GM19099 (cell line): ENCODE data around the gene ITGAX.

Experiments
- POLR2A ChIP-seq: IDR thresholded peaks from 3 replicates; pipeline ENCODE4 v1.6.1; 2011; ENCODE audit warnings: low read depth; ENCODE audit not compliant: insufficient read length; ENCODE audit errors: extremely low read depth

ITGAX gene

DNA sequence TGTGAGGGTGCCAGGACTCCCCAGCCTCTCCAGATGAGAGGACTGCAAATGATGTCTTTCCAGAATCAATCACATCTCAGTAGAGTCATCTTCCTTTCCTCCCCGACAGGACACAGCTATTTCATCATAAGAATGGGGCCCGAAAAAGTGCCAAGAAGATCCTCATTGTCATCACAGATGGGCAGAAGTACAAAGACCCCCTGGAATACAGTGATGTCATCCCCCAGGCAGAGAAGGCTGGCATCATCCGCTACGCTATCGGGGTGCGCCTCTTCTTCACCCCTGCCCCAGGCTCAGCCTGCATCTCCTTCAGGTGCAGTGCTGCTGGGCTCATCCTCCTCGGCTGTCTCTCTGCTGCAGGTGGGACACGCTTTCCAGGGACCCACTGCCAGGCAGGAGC is 52.4 kb downstream of the ITGAX start:
- no peak for TF ChIP-seq POLR2A

DNA sequence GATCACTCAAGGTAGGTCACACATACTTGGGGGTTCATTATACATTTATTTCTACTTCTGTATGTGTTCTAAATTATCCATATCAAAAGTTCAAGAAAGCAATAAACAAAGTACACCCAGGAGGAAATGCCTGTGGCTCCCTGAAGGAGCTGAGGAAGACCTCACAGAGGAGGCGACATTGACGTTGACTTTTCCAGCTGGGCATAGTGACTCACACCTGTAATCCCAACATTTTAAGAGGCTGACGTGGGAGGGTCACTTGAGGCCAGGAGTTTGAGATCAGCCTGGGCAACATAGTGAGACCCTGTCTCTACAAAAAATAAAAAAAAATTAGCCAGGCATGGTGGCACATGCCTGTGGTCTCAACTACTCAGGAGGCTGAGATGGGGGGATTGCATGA is 54.5 kb downstream of the ITGAX start:
- no peak for TF ChIP-seq POLR2A

DNA sequence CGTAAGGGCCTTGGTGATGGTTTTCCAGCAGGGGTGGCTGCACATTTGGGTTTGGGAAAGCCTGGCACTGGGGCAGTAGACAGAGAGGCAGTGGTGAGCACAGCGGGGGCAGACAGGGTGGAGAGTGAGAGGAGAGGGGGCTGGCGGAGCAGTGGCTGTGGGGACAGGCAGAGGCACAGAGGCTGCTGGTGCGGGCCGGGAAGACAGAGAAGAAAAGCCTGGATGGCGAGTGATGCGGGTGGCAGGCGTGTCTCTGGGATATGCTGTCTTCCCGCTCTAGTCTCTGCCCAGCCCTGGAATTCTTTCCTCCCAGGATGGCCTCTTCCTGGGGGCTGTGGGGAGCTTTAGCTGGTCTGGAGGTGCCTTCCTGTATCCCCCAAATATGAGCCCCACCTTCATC is 55.1 kb downstream of the ITGAX start:
- TF ChIP-seq POLR2A, result no peak

DNA sequence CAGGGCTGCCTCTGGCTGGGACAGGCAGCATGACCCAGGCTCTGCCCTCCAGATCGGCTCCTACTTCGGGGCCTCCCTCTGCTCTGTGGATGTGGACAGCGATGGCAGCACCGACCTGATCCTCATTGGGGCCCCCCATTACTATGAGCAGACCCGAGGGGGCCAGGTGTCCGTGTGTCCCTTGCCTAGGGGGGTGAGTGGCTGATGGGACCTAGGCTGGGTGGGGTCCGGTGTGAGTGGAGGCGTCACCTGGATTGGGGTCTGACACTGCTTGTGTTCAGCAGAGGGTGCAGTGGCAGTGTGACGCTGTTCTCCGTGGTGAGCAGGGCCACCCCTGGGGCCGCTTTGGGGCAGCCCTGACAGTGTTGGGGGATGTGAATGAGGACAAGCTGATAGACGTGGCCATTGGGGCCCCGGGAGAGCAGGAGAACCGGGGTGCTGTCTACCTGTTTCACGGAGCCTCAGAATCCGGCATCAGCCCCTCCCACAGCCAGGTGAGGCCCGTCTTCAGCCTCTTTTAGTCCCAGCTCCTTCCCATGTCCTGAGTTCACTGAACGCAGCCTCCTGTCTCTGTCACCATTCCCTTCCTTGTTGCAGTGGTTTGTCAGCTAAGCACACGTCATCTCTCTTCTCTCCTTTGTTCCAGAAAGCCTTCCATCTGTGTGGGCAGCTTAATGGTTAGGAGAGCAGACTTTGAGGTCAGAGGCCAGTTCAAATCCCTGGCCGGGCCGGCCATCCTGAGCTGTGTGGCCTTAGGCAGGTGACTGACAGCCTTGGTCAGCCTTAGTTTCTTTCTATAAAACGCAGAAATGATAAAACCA is 56.3 kb downstream of the ITGAX start:
- no peak for TF ChIP-seq POLR2A

DNA sequence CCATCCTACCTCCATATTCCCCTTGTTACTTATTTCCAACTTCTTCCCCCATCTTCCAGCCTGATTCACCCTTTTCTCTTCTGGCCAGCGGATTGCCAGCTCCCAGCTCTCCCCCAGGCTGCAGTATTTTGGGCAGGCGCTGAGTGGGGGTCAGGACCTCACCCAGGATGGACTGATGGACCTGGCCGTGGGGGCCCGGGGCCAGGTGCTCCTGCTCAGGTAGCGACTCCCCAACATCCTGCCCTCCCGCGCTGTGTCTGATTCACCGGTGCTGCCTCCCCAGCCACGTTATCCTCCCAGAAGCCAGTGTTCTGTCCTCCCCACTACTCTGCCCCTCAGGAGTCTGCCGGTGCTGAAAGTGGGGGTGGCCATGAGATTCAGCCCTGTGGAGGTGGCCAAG is 57.8 kb downstream of the ITGAX start:
- no peak for TF ChIP-seq POLR2A

DNA sequence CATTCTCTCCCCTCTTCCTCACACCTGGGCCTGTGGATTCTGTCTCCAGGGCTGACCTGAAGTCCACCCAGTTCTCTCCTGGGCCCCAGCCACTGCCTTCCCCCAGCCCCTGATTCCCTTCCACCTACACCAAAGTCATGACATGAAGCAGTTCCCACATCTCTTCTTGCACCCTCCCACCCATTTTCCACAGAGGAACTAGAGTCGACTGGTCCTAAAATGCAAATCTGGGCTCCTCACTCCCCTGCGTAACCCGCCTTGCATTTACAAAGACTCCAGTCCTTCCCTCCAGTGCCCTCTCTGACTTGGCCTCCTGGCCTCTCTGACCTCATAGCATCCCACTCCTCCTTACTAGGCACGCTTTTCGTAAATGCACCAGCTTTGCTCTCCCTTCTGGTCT is 58.4 kb downstream of the ITGAX start:
- TF ChIP-seq POLR2A, result no peak

DNA sequence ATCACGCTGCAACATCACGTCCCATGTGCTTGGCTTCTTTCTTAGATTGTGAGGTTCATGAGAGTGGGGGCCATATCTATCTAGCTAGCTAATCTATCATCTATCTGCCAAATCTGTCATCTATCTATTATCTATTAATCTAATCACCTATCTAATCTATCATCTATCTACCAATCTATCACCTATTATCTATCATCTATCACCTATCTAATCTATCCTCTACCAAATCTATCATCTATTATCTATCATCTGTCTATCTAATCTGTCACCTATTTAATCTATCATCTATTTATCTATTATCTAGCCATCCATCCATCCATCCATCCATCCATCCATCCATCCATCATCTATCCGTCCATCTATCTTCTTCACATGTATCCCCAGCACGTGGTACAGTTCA is 59.0 kb downstream of the ITGAX start:
- no peak for TF ChIP-seq POLR2A

DNA sequence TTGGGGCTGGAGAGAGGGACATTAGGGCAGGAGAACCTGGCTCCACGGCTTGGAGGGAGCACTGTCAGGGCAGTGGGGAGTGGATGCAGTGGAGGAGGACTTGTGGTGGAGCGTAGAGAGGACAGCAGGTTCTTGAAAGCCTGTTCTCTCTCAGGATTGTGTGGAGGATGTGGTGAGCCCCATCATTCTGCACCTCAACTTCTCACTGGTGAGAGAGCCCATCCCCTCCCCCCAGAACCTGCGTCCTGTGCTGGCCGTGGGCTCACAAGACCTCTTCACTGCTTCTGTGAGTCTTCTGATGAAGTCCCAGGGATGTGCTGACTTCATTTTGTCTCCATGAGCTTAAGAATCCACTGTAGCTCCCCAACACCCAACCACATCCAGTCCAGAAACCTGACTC is 59.7 kb downstream of the ITGAX start:
- TF ChIP-seq POLR2A, result no peak

DNA sequence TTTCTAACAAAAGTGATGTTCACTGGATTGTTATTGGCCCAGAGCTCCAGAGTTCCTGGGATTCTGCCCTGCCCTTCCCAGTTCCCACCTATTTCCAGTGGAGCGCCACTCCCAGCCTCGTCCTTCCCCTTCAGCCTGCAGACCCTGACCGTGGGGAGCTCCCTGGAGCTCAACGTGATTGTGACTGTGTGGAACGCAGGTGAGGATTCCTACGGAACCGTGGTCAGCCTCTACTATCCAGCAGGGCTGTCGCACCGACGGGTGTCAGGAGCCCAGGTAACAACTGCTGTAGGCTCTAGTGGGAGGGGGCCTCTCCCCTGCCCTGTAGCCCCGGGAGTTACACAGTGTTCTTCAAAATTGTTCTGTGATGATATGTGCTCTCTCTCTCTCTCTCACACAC is 61.4 kb downstream of the ITGAX start:
- TF ChIP-seq POLR2A, result no peak

DNA sequence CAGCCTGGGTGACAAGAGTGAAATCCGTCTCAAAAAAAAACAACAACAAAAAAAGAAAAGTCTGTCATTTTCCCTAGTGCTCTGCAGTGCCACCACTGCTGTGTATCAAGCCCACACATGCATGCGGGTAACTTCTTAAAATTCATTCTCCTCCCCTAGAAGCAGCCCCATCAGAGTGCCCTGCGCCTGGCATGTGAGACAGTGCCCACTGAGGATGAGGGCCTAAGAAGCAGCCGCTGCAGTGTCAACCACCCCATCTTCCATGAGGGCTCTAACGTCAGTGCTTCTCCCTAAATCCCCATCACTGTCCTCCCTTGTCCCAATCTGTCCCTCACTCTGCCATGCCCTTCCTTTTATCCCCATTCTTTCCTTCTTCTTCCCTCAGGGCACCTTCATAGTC is 62.9 kb downstream of the ITGAX start:
- no peak for TF ChIP-seq POLR2A

DNA sequence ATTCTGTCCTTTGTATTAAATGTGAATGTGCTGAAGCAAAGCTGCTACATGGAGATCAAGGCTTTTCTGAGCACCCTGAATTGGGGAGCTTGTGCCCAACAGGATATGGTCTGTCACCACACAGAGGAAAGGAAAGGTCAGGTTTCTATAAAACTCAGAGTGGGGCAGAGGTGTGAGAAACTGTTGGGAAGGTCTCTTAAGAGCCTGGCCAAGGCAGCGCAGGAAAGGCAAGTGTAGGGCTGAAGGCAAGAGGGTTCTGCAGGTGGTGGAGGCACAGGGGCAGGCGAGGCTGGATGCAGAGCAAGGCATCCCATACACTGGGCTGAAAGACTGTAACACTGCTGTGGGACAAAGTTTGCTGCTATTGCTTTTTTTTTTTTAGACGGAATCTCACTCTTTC is 65.1 kb downstream of the ITGAX start:
- TF ChIP-seq POLR2A, result no peak

DNA sequence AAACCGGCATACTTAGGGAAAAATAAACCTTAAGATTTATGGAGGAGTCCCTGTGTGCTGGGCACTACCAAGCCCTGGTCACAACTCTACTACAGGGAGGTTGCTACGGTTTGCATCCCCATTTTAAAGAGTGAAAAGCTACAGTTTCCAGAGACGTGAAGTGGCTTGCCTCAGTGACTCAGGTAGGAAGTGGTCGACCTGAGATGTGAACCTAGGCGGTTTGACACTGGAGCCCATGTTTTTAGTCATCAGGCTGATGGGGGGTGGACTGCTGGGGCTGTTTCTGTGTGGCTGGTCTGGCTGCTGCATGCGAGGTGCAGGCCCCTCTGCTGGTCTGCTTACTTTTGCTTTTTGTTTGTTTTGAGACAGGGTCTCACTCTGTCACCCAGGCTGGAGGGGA is 66.6 kb downstream of the ITGAX start:
- no peak for TF ChIP-seq POLR2A

DNA sequence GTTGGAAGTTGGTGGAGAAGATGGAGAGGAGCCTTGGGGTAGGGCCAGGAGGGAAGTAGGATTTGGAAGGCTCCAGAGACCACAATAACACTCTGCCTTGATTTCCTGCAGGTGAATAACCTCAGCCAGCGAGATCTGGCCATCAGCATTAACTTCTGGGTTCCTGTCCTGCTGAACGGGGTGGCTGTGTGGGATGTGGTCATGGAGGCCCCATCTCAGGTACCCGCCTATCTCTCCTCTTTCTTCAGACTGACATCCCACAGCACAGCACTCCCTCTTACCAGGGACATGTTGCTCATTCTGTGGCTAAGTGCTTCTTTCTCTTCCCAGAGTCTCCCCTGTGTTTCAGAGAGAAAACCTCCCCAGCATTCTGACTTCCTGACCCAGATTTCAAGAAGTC is 68.3 kb downstream of the ITGAX start:
- no peak for TF ChIP-seq POLR2A

DNA sequence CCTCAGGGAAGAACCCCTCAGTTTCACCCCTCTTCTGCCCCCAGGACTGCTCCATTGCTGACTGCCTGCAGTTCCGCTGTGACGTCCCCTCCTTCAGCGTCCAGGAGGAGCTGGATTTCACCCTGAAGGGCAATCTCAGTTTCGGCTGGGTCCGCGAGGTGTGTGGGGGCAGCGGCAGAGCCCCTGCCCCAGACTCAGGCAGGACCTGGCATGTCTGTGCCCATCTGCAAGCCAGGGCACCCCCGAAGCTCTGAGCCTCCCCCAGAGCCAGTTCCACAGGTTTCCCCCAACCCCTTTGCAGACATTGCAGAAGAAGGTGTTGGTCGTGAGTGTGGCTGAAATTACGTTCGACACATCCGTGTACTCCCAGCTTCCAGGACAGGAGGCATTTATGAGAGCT is 68.8 kb downstream of the ITGAX start:
- TF ChIP-seq POLR2A, result no peak

DNA sequence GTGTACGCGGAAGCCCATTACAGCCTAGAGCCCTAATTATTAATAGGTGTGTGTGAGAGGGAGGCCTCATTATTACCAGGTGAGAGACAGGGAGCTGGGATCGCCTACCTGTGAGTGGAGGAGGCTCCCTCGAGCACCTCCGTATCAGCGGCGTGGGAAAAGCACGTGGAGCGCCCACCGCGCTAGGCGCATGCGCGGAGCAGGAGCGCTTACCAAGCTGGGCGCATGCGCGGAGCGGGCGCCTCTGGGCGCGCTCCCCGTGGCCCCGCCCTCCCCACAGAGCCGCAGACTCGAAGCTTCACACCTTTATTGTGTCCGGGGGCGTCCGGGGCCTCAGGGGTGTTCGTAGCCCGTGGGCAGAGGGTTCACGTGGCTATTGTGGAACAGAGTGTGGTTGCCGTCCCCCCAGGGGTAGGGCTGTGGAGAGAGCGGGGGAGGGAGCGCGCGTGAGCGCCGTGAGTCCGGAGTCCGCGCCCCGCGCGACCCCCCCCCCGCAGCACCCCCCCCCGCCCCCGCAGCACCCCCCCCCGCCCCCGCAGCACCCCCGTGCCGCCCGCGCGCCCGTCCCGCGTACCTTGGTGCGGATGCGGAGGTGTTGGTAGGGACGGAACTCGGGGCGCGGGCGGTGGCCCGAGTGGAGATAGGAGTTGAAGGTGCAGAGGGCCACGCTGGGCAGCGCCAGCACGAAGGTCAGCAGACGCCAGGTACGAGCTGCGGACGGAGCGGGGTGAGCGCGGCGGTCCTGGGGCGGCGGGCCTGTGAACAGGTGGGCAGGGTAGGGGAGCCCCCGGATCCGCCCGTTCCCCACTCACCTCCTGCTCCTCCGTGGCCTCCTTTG is 72.7 kb downstream of the ITGAX start:
- no peak for TF ChIP-seq POLR2A

DNA sequence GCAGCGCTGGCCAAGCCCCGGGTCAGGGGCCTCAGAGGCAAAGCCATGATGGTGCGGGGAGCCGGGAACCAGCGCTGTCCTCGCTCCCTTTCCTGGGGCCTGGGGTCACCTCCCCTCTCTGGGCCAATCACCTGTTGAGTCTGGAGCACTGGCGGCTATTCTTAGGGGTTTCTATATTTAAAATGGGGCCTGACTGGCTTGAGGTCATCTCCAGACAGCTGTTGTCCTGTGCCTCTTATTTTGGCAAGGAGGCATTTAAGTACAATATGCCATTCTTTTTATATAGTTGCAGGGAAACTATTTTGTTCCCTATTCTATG is 73.3 kb downstream of the ITGAX start, which contains the start of gene COX6A2:
TSS of gene COX6A2 (minus strand) at position 82 of the 319 bp plus-strand sequence. CDS start at position 47, 35 bp downstream.
- TF ChIP-seq POLR2A, result no peak

DNA sequence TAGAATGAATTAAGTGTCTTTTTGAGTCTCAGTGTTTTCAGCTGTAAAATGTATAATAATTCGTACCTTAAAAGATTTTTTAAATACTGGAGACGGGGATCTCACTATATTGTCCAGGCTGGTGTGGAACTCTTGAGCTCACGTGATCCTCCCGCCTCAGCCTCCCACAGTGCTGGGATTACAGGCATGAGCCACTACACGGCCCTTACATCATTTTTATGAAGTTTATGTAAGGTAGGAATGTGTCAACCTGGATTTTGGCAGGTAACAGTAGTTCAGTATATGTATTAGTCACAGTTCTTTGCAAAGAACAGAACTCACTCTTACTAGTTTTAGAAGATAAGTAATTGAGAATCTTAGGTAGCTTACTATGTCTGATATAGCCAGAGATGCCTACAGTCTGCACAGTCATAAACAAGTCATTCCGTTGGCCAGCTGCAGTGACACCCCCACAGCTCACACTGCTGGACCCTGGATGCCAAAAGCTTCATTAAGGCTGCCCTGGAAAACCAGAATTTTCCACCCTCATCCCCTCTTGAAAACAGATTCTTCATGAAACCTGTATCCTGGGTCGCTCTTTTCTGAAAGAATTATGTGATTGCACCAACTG is 73.8 kb downstream of the ITGAX start:
- no peak for TF ChIP-seq POLR2A

DNA sequence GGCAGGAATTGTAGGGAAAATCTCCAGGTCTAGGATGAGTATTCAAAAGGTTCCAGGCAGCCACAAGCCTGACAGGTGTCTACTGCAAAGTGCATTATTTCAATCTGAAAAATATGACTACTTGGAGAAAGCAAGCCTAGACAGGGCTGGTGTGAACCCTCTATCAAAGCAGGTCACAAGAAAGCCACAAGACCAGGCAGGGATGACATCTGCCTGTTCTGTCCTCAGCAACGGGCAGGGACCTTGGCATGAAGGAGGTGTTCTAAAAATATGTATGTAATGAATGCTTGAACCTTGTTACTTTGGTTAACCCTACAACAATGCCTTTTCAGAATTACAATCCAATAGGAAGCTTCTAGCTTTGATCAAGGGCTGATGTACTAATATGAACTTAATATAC is 74.3 kb downstream of the ITGAX start:
- no peak for TF ChIP-seq POLR2A
